ENCODE results near the gene ARHGAP15. TPM values are rescaled to one million over a fixed set of nuclear protein-coding genes. Genes with fewer than 3 reads are reported as not detected.
A peak's percentile ranks its signal among the peaks of the same experiment; 100 is the strongest.

ARHGAP15 gene
- total and polyA plus RNA-seq, 10 donors = 55.8 to 219 (median 130) TPM

- peaks cover 0 to 14% (median 9%) of the 10 kb centered on the region in 6 donors for H3K4me1 ChIP-seq
- H3K9me3 ChIP-seq = no peaks in the 10 kb centered on the region
- WGBS, 5 donors = 17 to 20% (median 18%) methylated on average over 6 of the region's 6 CpGs
- intact Hi-C loops (cut with DNase I; ENCODE audit: low total_unique reads) = loop anchor here (5.0 kb wide), 1 partner anchor 151 kb away; no protein-coding TSS in a partner anchor
- peak overlapping the region in 4 of 8 donors; percentile 22 to 72 (median 54) for H3K27ac ChIP-seq
- DNase-seq = peak; percentile 72
- no peak overlapping the region for H3K4me3 ChIP-seq
- H3K36me3 ChIP-seq = no peaks in the 10 kb centered on the region
- no peaks in the 10 kb centered on the region for H3K27me3 ChIP-seq (replicated peaks in 1 of 7)
- no peak for TF ChIP-seq POLR2AphosphoS5 (IDR thresholded peaks at IDR 0.05)
- TF ChIP-seq CTCF (IDR thresholded peaks at IDR 0.05 in 8 of 11, conservative IDR thresholded peaks at IDR 0.05 in 3 of 11) = peak; percentile 33 to 83 (median 77)
Observed at GRCh38 chr2:143110758-143111428, 18.3 kb upstream of the ARHGAP15 start.

GRCh38 chr2:143117225-143117624 is 12.0 kb upstream of the ARHGAP15 start:
- Histone ChIP-seq H3K27ac (no peak overlapping the region), H3K4me3 (no peak overlapping the region), H3K36me3 (no peaks in the 10 kb centered on the region), H3K9me3 (no peaks in the 10 kb centered on the region), H3K4me1 (peaks cover 0 to 21% (median 11%) of the 10 kb centered on the region in 6 donors), H3K27me3 (replicated peaks in 1 of 7) (no peaks in the 10 kb centered on the region)
- no peak for DNase-seq
- no peak for TF ChIP-seq CTCF (IDR thresholded peaks at IDR 0.05 in 8 of 11, conservative IDR thresholded peaks at IDR 0.05 in 3 of 11)
- TF ChIP-seq POLR2AphosphoS5 (IDR thresholded peaks at IDR 0.05) = no peak
- intact Hi-C loops (cut with DNase I; ENCODE audit: low total_unique reads) = no loop called here
- WGBS, 5 donors = 93 to 96% (median 94%) methylated on average over 3 of the region's 3 CpGs

GRCh38 chr2:143121079-143121478 is 8.1 kb upstream of the ARHGAP15 start:
- Histone ChIP-seq H3K9me3 (no peaks in the 10 kb centered on the region), H3K27ac (peak overlapping the region in 5 of 8 donors; percentile 5 to 56 (median 50)), H3K4me1 (peaks cover 0 to 44% (median 30%) of the 10 kb centered on the region in 6 donors), H3K27me3 (replicated peaks in 1 of 7) (no peaks in the 10 kb centered on the region), H3K36me3 (no peaks in the 10 kb centered on the region), H3K4me3 (no peak overlapping the region)
- TF ChIP-seq POLR2A (IDR thresholded peaks at IDR 0.05) = no peak
- TF ChIP-seq CTCF (IDR thresholded peaks at IDR 0.05 in 8 of 11, conservative IDR thresholded peaks at IDR 0.05 in 3 of 11) = no peak
- TF ChIP-seq POLR2AphosphoS5 (IDR thresholded peaks at IDR 0.05) = no peak
- intact Hi-C loops (cut with DNase I; ENCODE audit: low total_unique reads) = no loop called here
- DNase-seq = no peak
- 17 to 28% (median 25%) methylated on average over 1 of the region's 1 CpG for WGBS, 5 donors

- intact Hi-C loops (cut with DNase I; ENCODE audit: low total_unique reads) = no loop called here
- Histone ChIP-seq H3K4me3 (no peak overlapping the region), H3K27ac (peak overlapping the region in 4 of 8 donors; percentile 38 to 56 (median 51)), H3K27me3 (replicated peaks in 1 of 7) (no peaks in the 10 kb centered on the region), H3K9me3 (no peaks in the 10 kb centered on the region), H3K36me3 (no peaks in the 10 kb centered on the region), H3K4me1 (peaks cover 0 to 53% (median 38%) of the 10 kb centered on the region in 6 donors)
- TF ChIP-seq POLR2A (IDR thresholded peaks at IDR 0.05) (no peak), CTCF (IDR thresholded peaks at IDR 0.05 in 8 of 11, conservative IDR thresholded peaks at IDR 0.05 in 3 of 11) (no peak), POLR2AphosphoS5 (IDR thresholded peaks at IDR 0.05) (no peak)
- WGBS, 5 donors = 38 to 63% (median 52%) methylated on average over 2 of the region's 2 CpGs
- no peak for DNase-seq
Observed at GRCh38 chr2:143121957-143122356, 7.3 kb upstream of the ARHGAP15 start.

Data from spleen (tissue), 11 donors.